Heart left ventricle (tissue), 16 donors: Measurements from ENCODE around the gene STIM1. TPM values are rescaled to one million over a fixed set of nuclear protein-coding genes. Genes with fewer than 3 reads are reported as not detected.
"Not testable (repeated sequence)": the region's sequence is repeated elsewhere in the genome, so short reads cannot be mapped to it uniquely, and the experiment has no call there.

Experiments used
- ATAC-seq, 4 donors: fragments of 200-7000 bp; cut with Tn5 transposase; one replicate each; pipeline ENCODE4 v1.9.1; 2020 to 2022; ENCODE audit warnings: moderate library complexity in 4 of 4, mild to moderate bottlenecking in 3 of 4, moderate number of reproducible peaks in 1 of 4
- DNase-seq, 5 donors: peaks; one replicate each; pipeline ENCODE4 v3.0.0-alpha.2; 2020
- H3K27ac ChIP-seq, 12 donors: fragments of 200-600 bp; sonication (generic) in 4 of 12; one replicate each; pipeline versions ENCODE4 v1.5.0 to v1.8.0; 2016 to 2022; ENCODE audit warnings: mild to moderate bottlenecking in 2 of 12
- H3K27me3 ChIP-seq, 9 donors: fragments of 200-600 bp; sonication (generic) in 2 of 9; one replicate each; pipeline versions ENCODE4 v1.5.1 to v1.8.0; 2016 to 2022; ENCODE audit warnings: mild to moderate bottlenecking in 3 of 9
- H3K36me3 ChIP-seq, 9 donors: fragments of 200-600 bp; sonication (generic) in 2 of 9; one replicate each; pipeline versions ENCODE4 v1.5.0 to v1.8.0; 2018 to 2022; ENCODE audit warnings: mild to moderate bottlenecking in 2 of 9
- H3K4me1 ChIP-seq, 12 donors: fragments of 200-600 bp; sonication (generic) in 4 of 12; one replicate each; pipeline versions ENCODE4 v1.5.0 to v1.8.0; 2016 to 2022; ENCODE audit warnings: mild to moderate bottlenecking in 3 of 12
- H3K4me3 ChIP-seq, 12 donors: fragments of 200-600 bp; sonication (generic) in 4 of 12; one replicate each; pipeline versions ENCODE4 v1.5.0 to v1.8.0; 2017 to 2022; ENCODE audit warnings: mild to moderate bottlenecking in 9 of 12, moderate library complexity in 4 of 12
- H3K9me3 ChIP-seq, 12 donors: fragments of 200-600 bp; sonication (generic) in 4 of 12; one replicate each; pipeline versions ENCODE4 v1.5.0 to v1.8.0; 2016 to 2022; ENCODE audit warnings: mild to moderate bottlenecking in 1 of 12
- POLR2A ChIP-seq, 2 donors: fragments of 450-650 bp; IDR thresholded peaks; one replicate each; pipeline ENCODE4 v1.6.1; 2017; ENCODE audit warnings: antibody characterized with exemption in 2 of 2, mild to moderate bottlenecking in 2 of 2, moderate library complexity in 2 of 2
- WGBS, 4 donors: extraction: QIAGEN DNeasy Blood & Tissue Kit in 2 of 4; methylation state at CpG; one replicate each; pipeline versions ENCODE4 v1.1.5 to v1.1.7; 2013 to 2018; 5-methylcytosine and 5-hydroxymethylcytosine counted together
- intact Hi-C, 10 donors: fragments of 100-400 bp; cut with DNase I; formaldehyde crosslinking; loops; one replicate each; pipeline versions ENCODE4 v1.11.1 to v1.14.2; 2022
- polyA plus RNA-seq, 2 donors: library from polyadenylated mRNA; stranded (reverse); fragments of 200-250 nt; gene quantifications; one replicate each; pipeline ENCODE4 v1.2.3, GENCODE V29; 2013
- total RNA-seq, 9 donors: library from RNA; depleted of rRNA in 2 of 9; stranded (reverse); fragments of >200 nt in 2 of 9; fragmentation: NEBNext Ultra II Directional in 3 of 9; extraction: Animal tissue kit (Norgen Biotek cat#: 25700) in 3 of 9; gene quantifications; one replicate each; pipeline versions ENCODE4 v1.1.0 to v1.2.4, GENCODE V29; 2016 to 2023
- TF ChIP-seq, protein P1 (sequence below), 12 donors: fragments of 200-600 bp; sonication (generic) in 4 of 12; IDR thresholded peaks; one replicate each; pipeline versions ENCODE4 v1.5.0 to v1.8.0; 2018 to 2022; ENCODE audit warnings: antibody characterized with exemption in 12 of 12, mild to moderate bottlenecking in 5 of 12
- donor health status: ischemic (EF 13 %, LVEDD 7.1; RV severe dilation, severe dysfunction).
- donor health status: healthy with polysubstance abuse.
- donor health status: DM: no; HTN: yes; CAD: no.
- donor health status: DM: no; HTN: no; CAD: no.
- donor health status: ischemic (EF 25% LVEDD 6.9; RV normal size, moderate dysfunction).
- donor health status: ischemic (EF 25% LVEDD 5.7; RV mildly dilated, moderate dysfunction).
- donor health status: healthy.
- donor health status: DM: yes; HTN: yes; CAD: no.
- donor health status: ischemic (EF 35%, LVEDD 5.7; RV mildly dilated, moderate dysfunction).
- donor health status: nonischemic (EF 11% LVEDD 7.7; RV severe dilation, severe dysfunction).
- donor health status: DM: yes; HTN: yes; CAD: no.
- donor health status: PGD.
- donor health status: ischemic (EF 29% LVEDD 5.4; RV normal size, mild dysfunction).
- donor health status: nonischemic (EF 23%, LVEDD 6.1; RV moderate dilation, normal function).

STIM1 gene
- total and polyA plus RNA-seq, 11 donors = 13.2 to 42.9 (median 28.9) TPM

DNA sequence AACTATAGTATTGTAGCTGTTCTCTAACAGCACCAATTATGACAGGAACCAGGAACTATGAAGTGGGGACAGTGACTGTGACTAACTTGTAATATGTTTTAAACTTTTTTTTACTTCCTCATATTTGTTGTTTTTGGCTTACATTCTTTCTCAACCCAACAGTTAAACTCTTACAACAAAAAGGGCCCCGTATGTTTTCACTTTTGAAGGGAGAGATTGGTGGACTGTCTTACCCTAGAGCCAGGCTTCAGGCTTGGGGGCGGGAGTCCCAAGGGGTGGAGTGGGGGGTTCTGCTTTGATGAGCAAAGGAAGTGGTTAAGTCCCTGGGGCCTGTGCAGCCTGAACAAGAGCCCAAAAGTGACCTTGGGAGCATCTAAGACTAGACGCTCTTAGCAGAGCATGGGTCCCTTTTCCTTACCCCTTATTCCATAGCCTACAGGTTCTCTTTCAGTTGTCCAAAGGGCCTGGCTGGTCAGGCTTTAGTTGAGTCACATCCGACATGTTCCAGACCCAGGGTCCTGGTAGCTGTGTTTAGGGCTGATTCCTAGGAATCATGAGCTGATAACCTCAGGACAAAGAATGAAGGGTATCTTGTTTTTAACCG, 38.8 kb downstream of the STIM1 start:
- H3K4me1 ChIP-seq = peaks cover 0 to 48% (median 22%) of the 10 kb centered on the region in 12 donors
- intact Hi-C loops = loop anchor here in 1 of 10 donors (2.0 to 10.0 kb wide), 2 partner anchors 39 to 51 kb away; partner anchors contain the start of gene STIM1
- peak overlapping the region in 11 of 12 donors; percentile 8 to 89 (median 50) for H3K27ac ChIP-seq
- TF ChIP-seq POLR2A (IDR thresholded peaks at IDR 0.05) = no peak
- TF ChIP-seq, protein P1, sequence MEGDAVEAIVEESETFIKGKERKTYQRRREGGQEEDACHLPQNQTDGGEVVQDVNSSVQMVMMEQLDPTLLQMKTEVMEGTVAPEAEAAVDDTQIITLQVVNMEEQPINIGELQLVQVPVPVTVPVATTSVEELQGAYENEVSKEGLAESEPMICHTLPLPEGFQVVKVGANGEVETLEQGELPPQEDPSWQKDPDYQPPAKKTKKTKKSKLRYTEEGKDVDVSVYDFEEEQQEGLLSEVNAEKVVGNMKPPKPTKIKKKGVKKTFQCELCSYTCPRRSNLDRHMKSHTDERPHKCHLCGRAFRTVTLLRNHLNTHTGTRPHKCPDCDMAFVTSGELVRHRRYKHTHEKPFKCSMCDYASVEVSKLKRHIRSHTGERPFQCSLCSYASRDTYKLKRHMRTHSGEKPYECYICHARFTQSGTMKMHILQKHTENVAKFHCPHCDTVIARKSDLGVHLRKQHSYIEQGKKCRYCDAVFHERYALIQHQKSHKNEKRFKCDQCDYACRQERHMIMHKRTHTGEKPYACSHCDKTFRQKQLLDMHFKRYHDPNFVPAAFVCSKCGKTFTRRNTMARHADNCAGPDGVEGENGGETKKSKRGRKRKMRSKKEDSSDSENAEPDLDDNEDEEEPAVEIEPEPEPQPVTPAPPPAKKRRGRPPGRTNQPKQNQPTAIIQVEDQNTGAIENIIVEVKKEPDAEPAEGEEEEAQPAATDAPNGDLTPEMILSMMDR (IDR thresholded peaks at IDR 0.05) = no peak
- no peaks in the 10 kb centered on the region for H3K27me3 ChIP-seq
- WGBS, 4 donors = 62 to 68% (median 64%) methylated on average over 5 of the region's 5 CpGs
- peak; percentile 50 to 80 (median 78) for DNase-seq
- H3K9me3 ChIP-seq = no peaks in the 10 kb centered on the region
- no peaks in the 10 kb centered on the region for H3K36me3 ChIP-seq
- no peak overlapping the region for H3K4me3 ChIP-seq
- ATAC-seq = peak; percentile 50 to 89 (median 72)

DNA sequence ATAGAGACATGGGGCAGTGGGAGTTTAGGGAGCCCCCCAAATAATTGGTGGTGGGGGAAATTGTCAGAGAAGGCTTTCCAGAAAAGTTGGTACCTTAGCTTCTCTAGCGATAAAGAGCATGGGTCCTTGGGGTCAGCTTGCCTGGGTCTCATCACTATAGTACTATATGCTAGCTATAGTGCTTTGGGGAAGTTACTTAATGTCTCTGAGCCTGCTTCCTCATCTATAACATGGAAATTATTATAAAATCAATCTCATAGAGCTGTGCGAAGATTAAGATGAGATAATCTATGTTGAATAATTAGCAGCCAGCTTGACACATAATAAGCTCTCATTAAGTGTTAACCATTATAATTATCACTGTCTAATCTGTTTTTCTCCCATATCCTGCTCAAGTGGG, 41.2 kb downstream of the STIM1 start:
- Histone ChIP-seq H3K4me3 (no peak overlapping the region), H3K27ac (peak overlapping the region in 1 of 12 donors; percentile 17), H3K27me3 (no peaks in the 10 kb centered on the region), H3K36me3 (no peaks in the 10 kb centered on the region), H3K4me1 (peaks cover 0 to 52% (median 21%) of the 10 kb centered on the region in 12 donors), H3K9me3 (no peaks in the 10 kb centered on the region)
- WGBS, 4 donors = 92 to 97% (median 96%) methylated on average over 2 of the region's 2 CpGs
- intact Hi-C loops = loop anchor here in 1 of 10 donors (10.0 kb wide), 1 partner anchor 48 kb away; no protein-coding TSS in a partner anchor
- DNase-seq = no peak
- TF ChIP-seq POLR2A (IDR thresholded peaks at IDR 0.05) = no peak
- TF ChIP-seq, protein P1 (IDR thresholded peaks at IDR 0.05) = no peak
- no peak for ATAC-seq

DNA sequence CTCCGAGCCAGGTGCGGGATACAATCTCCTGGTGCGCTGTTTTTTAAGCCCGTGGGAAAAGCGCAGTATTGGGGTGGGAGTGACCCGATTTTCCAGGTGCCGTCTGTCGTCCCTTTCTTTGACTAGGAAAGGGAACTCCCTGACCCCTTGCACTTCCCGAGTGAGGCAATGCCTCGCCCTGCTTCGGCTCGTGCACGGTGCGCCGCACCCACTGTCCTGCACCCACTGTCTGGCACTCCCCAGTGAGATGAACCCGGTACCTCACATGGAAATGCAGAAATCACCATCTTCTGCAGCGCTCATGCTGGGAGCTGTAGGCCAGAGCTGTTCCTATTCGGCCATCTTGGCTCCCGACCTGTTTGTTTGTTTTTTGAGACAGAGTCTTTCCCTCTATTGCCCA, 44.8 kb downstream of the STIM1 start:
- H3K27ac ChIP-seq, ATAC-seq, H3K9me3 ChIP-seq, intact Hi-C loops, H3K36me3 ChIP-seq, H3K27me3 ChIP-seq, H3K4me3 ChIP-seq, DNase-seq: not testable (repeated sequence)
- H3K4me1 ChIP-seq = peaks cover 0 to 63% (median 17%) of the 10 kb centered on the region in 12 donors
- WGBS, 4 donors = 91 to 94% (median 93%) methylated on average over 19 of the region's 19 CpGs

DNA sequence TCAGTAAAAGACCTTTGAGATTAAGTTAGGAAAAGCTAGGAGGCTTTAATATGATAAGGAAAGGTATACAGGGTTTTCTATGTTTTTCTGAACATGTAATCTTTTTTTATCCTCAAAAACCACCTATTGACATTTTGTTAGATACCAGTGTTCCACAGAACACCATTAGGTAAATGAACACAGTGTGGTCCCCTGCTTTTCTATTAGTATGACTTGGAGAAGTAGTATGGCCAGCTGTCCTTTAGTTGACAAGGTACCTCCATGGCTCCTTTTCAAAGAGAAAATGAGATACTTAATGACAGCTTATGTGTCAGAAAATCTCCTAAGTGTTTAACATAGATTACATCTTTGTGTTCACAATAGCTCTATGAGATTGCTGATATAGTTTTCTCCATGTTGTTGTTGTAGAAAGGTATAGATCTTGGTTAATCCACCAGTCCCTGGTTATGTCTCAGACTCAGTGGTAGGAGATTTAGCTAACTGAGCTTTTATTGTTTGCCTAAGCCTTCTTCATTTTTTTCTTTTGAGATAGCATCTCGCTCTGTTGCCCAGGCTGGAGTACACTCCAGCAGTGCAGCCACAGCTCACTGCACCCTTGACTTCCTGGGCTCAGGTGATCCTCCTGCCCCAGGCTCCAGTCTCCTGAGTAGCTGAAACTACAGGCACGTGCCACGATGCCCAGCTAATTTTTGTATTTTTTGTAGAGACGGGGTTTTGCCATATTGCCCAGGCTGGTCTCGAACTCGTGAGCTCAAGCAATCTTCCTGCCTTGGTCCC, 46.0 kb downstream of the STIM1 start:
- WGBS, 4 donors = 91 to 99% (median 96%) methylated on average over 6 of the region's 6 CpGs
- DNase-seq (no peak), ATAC-seq (no peak)
- Histone ChIP-seq H3K9me3 (no peaks in the 10 kb centered on the region), H3K27me3 (no peaks in the 10 kb centered on the region), H3K4me1 (peaks cover 0 to 65% (median 17%) of the 10 kb centered on the region in 12 donors), H3K4me3 (no peak overlapping the region), H3K36me3 (no peaks in the 10 kb centered on the region), H3K27ac (no peak overlapping the region)
- TF ChIP-seq, protein P1 (IDR thresholded peaks at IDR 0.05) = no peak
- TF ChIP-seq POLR2A (IDR thresholded peaks at IDR 0.05) = no peak
- intact Hi-C loops = no loop called here
